GM12878 (cell line): Measurements from ENCODE around the gene THAP3. TPM values are rescaled to one million over a fixed set of nuclear protein-coding genes. Genes with fewer than 3 reads are reported as not detected.

Experiments
- ATAC-seq: fragments of 200-7000 bp; cut with Tn5 transposase; 3 replicates; pipeline ENCODE4 v1.9.1; 2020; ENCODE audit warnings: mild to moderate bottlenecking, moderate library complexity
- BruUV-seq: library from RNA; stranded (reverse); fragments of 400-500 nt; replicated peaks from 2 replicates; lab custom pipeline; 2021; lab: Mats Ljungman, UMichigan
- CTCF ChIA-PET: fragments of 300-600 bp; sonication (Branson Sonifier 250); formaldehyde crosslinking; extraction: SDS; loops from one replicate; lab custom pipeline; 2021; ENCODE audit warnings: inconsistent platforms; lab: Yijun Ruan, JAX
- POLR2A ChIA-PET: fragments of 350-600 bp; formaldehyde crosslinking; extraction: SDS; loops from one replicate; lab custom pipeline; 2021; ENCODE audit warnings: inconsistent platforms; lab: Charles Lee
- RAD21 ChIA-PET: fragments of 300-600 bp; sonication (Branson Sonifier 250); formaldehyde crosslinking; loops from one replicate; lab custom pipeline; 2023; ENCODE audit warnings: antibody characterized with exemption; ENCODE audit not compliant: unreplicated experiment; lab: Charles Lee
- SMC1A ChIA-PET: fragments of 300-600 bp; sonication (Branson Sonifier 250); formaldehyde crosslinking; loops from one replicate; lab custom pipeline; 2023; ENCODE audit not compliant: unreplicated experiment, uncharacterized antibody; lab: Charles Lee
- DNase-seq: peaks from one replicate; pipeline ENCODE4 v3.0.0-alpha.2; 2011; ENCODE audit warnings: low read depth, low spot score
- FAIRE-seq: peaks from 3 replicates; lab custom pipeline; 2011; peaks lifted over from hg19 to GRCh38; lab: Jason Lieb, UNC
- H2AFZ ChIP-seq: 2 replicates; pipeline ENCODE4 v1.6.0; 2011; ENCODE audit warnings: low read depth, low read length, control low read depth; ENCODE audit not compliant: control insufficient read depth
- H3K27ac ChIP-seq: 2 replicates; pipeline ENCODE4 v1.5.1; 2011; ENCODE audit warnings: control low read depth; ENCODE audit not compliant: control insufficient read depth, insufficient read depth
- H3K27me3 ChIP-seq, 2 experiments: replicated peaks in 1 of 2; 2 replicates each; pipeline versions ENCODE4 v1.6.0 to v1.6.1; 2011; ENCODE audit warnings: low read length in 1 of 2; ENCODE audit not compliant: control insufficient read depth in 2 of 2, insufficient read depth in 2 of 2
- H3K36me3 ChIP-seq, 2 experiments: 2 replicates each; pipeline ENCODE4 v1.5.1; 2011; ENCODE audit warnings: low read length in 1 of 2; ENCODE audit not compliant: control insufficient read depth in 2 of 2, insufficient read depth in 2 of 2
- H3K4me1 ChIP-seq: 2 replicates; pipeline ENCODE4 v1.6.1; 2011; ENCODE audit warnings: mild to moderate bottlenecking, low read length, moderate library complexity, mixed read lengths; ENCODE audit not compliant: control insufficient read depth, insufficient read depth
- H3K4me2 ChIP-seq: 2 replicates; pipeline ENCODE4 v1.6.0; 2011; ENCODE audit warnings: control low read depth; ENCODE audit not compliant: control insufficient read depth, insufficient read depth
- H3K4me3 ChIP-seq: fragments of 200-600 bp; sonication (generic); 2 replicates; pipeline ENCODE4 v1.5.1; 2016
- H3K79me2 ChIP-seq: 2 replicates; pipeline ENCODE4 v1.6.0; 2011; ENCODE audit warnings: low read length; ENCODE audit not compliant: control insufficient read depth, insufficient read depth
- H3K9ac ChIP-seq: 2 replicates; pipeline ENCODE4 v1.8.0; 2011; ENCODE audit warnings: low read length, control low read depth, mixed read lengths; ENCODE audit not compliant: control insufficient read depth, insufficient read depth
- H3K9me3 ChIP-seq: replicated peaks from 3 replicates; pipeline ENCODE4 v1.5.1; 2011; ENCODE audit warnings: mild to moderate bottlenecking, low read length; ENCODE audit not compliant: control insufficient read depth, insufficient read depth
- H4K20me1 ChIP-seq: 2 replicates; pipeline ENCODE4 v1.6.0; 2011; ENCODE audit not compliant: control insufficient read depth, insufficient read depth
- DPF2 ChIP-seq: fragments of 450-650 bp; IDR thresholded peaks from 2 replicates; pipeline ENCODE4 v1.6.1; 2017; ENCODE audit warnings: mild to moderate bottlenecking
- FOXM1 ChIP-seq: IDR thresholded peaks from 2 replicates; pipeline ENCODE4 v1.6.1; 2012; ENCODE audit warnings: low read depth, mild to moderate bottlenecking, inconsistent platforms, low read length, moderate library complexity
- LARP7 ChIP-seq: fragments of 450-650 bp; IDR thresholded peaks from 2 replicates; pipeline ENCODE4 v1.6.1; 2017; ENCODE audit warnings: mild to moderate bottlenecking
- NR2F1 ChIP-seq: fragments of 450-650 bp; conservative IDR thresholded peaks from 2 replicates; pipeline ENCODE4 v1.6.1; 2017; ENCODE audit warnings: mild to moderate bottlenecking
- RELA ChIP-seq: fragments of 450-650 bp; IDR thresholded peaks from 2 replicates; pipeline ENCODE4 v1.8.0; 2014; ENCODE audit warnings: borderline replicate concordance; ENCODE audit not compliant: partially characterized antibody
- SREBF1 ChIP-seq: IDR thresholded peaks from 2 replicates; pipeline ENCODE4 v1.6.1; 2012; ENCODE audit warnings: mild to moderate bottlenecking, low read length
- ZNF384 ChIP-seq: IDR thresholded peaks from 2 replicates; pipeline ENCODE4 v1.6.1; 2012; ENCODE audit warnings: low read depth, mild to moderate bottlenecking, low read length, improper control_type of control experiment, borderline replicate concordance
- WGBS: methylation state at CpG from one replicate; pipeline ENCODE4 v1.1.6; 2016; ENCODE audit warnings: low lambda C conversion rate; ENCODE audit not compliant: insufficient replicate concordance, insufficient coverage; ENCODE audit errors: missing lambda C conversion rate; 5-methylcytosine and 5-hydroxymethylcytosine counted together
- in situ Hi-C: fragments of 300-500 bp; cut with MboI; formaldehyde crosslinking; loops from 9 replicates; pipeline ENCODE4 v1.14.3; 2018; ENCODE audit warnings: mixed read lengths
- intact Hi-C: fragments of 100-400 bp; cut with micrococcal nuclease; formaldehyde crosslinking; loops from one replicate; pipeline ENCODE4 v1.14.2; 2022; ENCODE audit not compliant: unreplicated experiment
- polyA plus RNA-seq, 11 experiments: library from polyadenylated mRNA; depleted of rRNA in 4 of 11; unstranded in 6 of 11; stranded (reverse) in 5 of 11; fragments of >200 nt; fragmentation: Nextera tagmentation in 4 of 11; fragmentation: Illumina TruSeq in 1 of 11; extraction: Ambion mirVana in 4 of 11; extraction: Trizol in 1 of 11; gene quantifications; 1 replicate in 1 of 11; 2 replicates in 10 of 11; pipeline versions ENCODE4 v1.2.1 to v1.2.3, GENCODE V29; 2011 to 2016; ENCODE audit warnings: inconsistent platforms in 2 of 11, missing spikeins in 2 of 11, low read depth in 1 of 11
- total RNA-seq, 4 experiments: library from RNA; depleted of rRNA in 3 of 4; stranded (reverse); fragments of >200 nt in 3 of 4; fragmentation: Illumina TruSeq in 1 of 4; extraction: Trizol in 1 of 4; gene quantifications; 2 replicates each; pipeline versions ENCODE4 v1.2.1 to v1.2.3, GENCODE V29; 2013 to 2021
- TF ChIP-seq, protein P1 (sequence below): fragments of 150-350 bp; IDR thresholded peaks from 2 replicates; pipeline ENCODE4 v1.6.1; 2014; ENCODE audit warnings: mild to moderate bottlenecking, low read depth, low read length
- TF ChIP-seq, protein P2 (sequence below), 3 experiments: IDR thresholded peaks in 2 of 3; conservative IDR thresholded peaks in 1 of 3; 2 replicates each; pipeline ENCODE4 v1.5.1; 2011; ENCODE audit warnings: low read depth in 3 of 3, low read length in 3 of 3, mild to moderate bottlenecking in 3 of 3, control low read depth in 2 of 3, moderate library complexity in 2 of 3, inconsistent platforms in 1 of 3, mixed read lengths in 1 of 3; ENCODE audit not compliant: control insufficient read depth in 2 of 3, insufficient read depth in 1 of 3; ENCODE audit errors: extremely low read depth in 1 of 3
- TF ChIP-seq, protein P3 (sequence below): IDR thresholded peaks from 2 replicates; pipeline ENCODE4 v1.6.1; 2012; ENCODE audit warnings: mild to moderate bottlenecking, low read depth, low read length
- TF ChIP-seq, protein P4 (sequence below): fragments of 450-650 bp; conservative IDR thresholded peaks from 2 replicates; pipeline ENCODE4 v1.6.1; 2017; ENCODE audit warnings: mild to moderate bottlenecking, moderate library complexity

THAP3 gene
- total and polyA plus RNA-seq, 10 of the 15 experiments (the other 5 are each of a cell fraction or from before 2014, with no cell fraction given), result 1.5 to 19.5 (median 11.9) TPM

DNA sequence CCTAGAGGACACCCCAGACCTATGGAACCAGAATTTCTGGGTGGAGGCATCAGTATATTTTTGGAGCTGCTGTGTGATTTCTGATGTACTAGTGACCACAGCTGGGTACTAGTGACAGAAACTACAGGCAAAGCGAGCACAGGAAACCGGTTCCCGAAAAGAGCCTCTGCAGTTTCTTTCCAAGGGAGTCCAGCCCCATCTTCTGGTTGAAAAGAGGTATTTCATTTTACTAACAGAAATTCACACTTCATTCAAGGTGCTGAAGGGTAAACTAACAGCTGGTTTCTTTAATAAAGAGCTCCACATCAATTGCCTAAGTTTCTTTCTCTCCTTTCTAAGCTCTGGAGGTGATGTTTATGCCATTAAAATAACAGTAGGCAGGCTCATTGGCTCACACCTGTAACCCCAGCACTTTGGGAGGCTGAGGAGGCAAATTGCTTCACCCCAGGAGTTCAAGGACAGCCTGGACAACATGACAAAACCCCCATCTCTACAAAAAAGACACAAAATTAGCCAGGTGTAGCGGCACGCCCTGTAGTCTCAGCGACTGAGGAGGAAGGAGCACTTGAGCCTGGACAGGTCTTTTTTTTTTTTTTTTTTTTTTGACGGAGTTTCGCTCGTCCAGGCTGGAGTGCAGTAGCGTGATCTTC is 22.0 kb downstream of the THAP3 start (continued):
- TF ChIP-seq, protein P1, sequence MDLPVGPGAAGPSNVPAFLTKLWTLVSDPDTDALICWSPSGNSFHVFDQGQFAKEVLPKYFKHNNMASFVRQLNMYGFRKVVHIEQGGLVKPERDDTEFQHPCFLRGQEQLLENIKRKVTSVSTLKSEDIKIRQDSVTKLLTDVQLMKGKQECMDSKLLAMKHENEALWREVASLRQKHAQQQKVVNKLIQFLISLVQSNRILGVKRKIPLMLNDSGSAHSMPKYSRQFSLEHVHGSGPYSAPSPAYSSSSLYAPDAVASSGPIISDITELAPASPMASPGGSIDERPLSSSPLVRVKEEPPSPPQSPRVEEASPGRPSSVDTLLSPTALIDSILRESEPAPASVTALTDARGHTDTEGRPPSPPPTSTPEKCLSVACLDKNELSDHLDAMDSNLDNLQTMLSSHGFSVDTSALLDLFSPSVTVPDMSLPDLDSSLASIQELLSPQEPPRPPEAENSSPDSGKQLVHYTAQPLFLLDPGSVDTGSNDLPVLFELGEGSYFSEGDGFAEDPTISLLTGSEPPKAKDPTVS, result no peak
- TF ChIP-seq ZNF384, result no peak
- TF ChIP-seq LARP7, result no peak
- TF ChIP-seq, protein P2, sequence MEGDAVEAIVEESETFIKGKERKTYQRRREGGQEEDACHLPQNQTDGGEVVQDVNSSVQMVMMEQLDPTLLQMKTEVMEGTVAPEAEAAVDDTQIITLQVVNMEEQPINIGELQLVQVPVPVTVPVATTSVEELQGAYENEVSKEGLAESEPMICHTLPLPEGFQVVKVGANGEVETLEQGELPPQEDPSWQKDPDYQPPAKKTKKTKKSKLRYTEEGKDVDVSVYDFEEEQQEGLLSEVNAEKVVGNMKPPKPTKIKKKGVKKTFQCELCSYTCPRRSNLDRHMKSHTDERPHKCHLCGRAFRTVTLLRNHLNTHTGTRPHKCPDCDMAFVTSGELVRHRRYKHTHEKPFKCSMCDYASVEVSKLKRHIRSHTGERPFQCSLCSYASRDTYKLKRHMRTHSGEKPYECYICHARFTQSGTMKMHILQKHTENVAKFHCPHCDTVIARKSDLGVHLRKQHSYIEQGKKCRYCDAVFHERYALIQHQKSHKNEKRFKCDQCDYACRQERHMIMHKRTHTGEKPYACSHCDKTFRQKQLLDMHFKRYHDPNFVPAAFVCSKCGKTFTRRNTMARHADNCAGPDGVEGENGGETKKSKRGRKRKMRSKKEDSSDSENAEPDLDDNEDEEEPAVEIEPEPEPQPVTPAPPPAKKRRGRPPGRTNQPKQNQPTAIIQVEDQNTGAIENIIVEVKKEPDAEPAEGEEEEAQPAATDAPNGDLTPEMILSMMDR (IDR thresholded peaks at IDR 0.05 in 2 of 3, conservative IDR thresholded peaks at IDR 0.05 in 1 of 3; ENCODE audit: control insufficient read depth in 2 of 3, extremely low read depth in 1 of 3, insufficient read depth in 1 of 3, low read depth in 3 of 3, low read length in 3 of 3), result peak; percentile 50 to 72 (median 54)
- no peak for TF ChIP-seq RELA
- no peak for TF ChIP-seq NR2F1

DNA sequence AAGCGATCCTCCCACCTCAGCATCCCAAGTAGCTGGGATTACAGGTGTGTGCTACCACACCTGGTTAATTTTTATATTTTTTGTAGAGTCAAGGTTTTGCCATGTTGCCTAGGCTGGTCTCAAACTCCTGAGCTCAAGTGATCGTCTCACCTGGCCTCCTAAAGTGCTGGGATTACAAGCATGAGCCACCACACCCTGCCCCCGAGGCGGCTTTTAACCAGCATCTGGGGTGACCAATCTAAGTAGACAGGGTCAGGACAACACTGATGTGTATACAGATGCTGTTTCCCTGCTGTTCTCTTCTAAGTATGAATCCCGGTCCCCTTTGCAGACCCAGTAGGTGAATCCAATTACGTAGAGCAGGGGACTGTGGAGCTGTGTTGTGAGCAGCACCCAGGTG is 23.9 kb downstream of the THAP3 start:
- in situ Hi-C loops (no loop called here), intact Hi-C loops (no loop called here)
- no peaks in the 10 kb centered on the region; the same call in 1 of the 2 replicates for H4K20me1 ChIP-seq
- no peak for FAIRE-seq
- ChIA-PET POLR2A (no interaction called here), SMC1A (no interaction called here), RAD21 (no interaction called here), CTCF (interaction anchor here (3.5 kb wide), 1 partner anchor 94 kb away, joined by 19 read pairs; the partner anchor contains the start of genes NOL9 and TAS1R1)
- H3K27me3 ChIP-seq, result no peaks in the 10 kb centered on the region
- BruUV-seq, result no TSS peak
- H2AFZ ChIP-seq, result no peak overlapping the region
- H3K36me3 ChIP-seq, result peaks cover 24 to 31% of the 10 kb centered on the region in 2 experiments
- no peak for ATAC-seq
- H3K9me3 ChIP-seq, result no peaks in the 10 kb centered on the region
- no peaks in the 10 kb centered on the region for H3K79me2 ChIP-seq
- DNase-seq, result no peak
- H3K27ac ChIP-seq, result no peak overlapping the region
- 91% methylated on average over 6 of the region's 6 CpGs for WGBS
- no peak overlapping the region for H3K9ac ChIP-seq
- no peak overlapping the region for H3K4me3 ChIP-seq
- no peaks in the 10 kb centered on the region for H3K4me1 ChIP-seq
- H3K4me2 ChIP-seq, result no peak overlapping the region
- TF ChIP-seq, protein P3, sequence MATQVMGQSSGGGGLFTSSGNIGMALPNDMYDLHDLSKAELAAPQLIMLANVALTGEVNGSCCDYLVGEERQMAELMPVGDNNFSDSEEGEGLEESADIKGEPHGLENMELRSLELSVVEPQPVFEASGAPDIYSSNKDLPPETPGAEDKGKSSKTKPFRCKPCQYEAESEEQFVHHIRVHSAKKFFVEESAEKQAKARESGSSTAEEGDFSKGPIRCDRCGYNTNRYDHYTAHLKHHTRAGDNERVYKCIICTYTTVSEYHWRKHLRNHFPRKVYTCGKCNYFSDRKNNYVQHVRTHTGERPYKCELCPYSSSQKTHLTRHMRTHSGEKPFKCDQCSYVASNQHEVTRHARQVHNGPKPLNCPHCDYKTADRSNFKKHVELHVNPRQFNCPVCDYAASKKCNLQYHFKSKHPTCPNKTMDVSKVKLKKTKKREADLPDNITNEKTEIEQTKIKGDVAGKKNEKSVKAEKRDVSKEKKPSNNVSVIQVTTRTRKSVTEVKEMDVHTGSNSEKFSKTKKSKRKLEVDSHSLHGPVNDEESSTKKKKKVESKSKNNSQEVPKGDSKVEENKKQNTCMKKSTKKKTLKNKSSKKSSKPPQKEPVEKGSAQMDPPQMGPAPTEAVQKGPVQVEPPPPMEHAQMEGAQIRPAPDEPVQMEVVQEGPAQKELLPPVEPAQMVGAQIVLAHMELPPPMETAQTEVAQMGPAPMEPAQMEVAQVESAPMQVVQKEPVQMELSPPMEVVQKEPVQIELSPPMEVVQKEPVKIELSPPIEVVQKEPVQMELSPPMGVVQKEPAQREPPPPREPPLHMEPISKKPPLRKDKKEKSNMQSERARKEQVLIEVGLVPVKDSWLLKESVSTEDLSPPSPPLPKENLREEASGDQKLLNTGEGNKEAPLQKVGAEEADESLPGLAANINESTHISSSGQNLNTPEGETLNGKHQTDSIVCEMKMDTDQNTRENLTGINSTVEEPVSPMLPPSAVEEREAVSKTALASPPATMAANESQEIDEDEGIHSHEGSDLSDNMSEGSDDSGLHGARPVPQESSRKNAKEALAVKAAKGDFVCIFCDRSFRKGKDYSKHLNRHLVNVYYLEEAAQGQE, result no peak
- TF ChIP-seq, protein P4, sequence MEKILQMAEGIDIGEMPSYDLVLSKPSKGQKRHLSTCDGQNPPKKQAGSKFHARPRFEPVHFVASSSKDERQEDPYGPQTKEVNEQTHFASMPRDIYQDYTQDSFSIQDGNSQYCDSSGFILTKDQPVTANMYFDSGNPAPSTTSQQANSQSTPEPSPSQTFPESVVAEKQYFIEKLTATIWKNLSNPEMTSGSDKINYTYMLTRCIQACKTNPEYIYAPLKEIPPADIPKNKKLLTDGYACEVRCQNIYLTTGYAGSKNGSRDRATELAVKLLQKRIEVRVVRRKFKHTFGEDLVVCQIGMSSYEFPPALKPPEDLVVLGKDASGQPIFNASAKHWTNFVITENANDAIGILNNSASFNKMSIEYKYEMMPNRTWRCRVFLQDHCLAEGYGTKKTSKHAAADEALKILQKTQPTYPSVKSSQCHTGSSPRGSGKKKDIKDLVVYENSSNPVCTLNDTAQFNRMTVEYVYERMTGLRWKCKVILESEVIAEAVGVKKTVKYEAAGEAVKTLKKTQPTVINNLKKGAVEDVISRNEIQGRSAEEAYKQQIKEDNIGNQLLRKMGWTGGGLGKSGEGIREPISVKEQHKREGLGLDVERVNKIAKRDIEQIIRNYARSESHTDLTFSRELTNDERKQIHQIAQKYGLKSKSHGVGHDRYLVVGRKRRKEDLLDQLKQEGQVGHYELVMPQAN, result no peak
- no peak for TF ChIP-seq SREBF1
- TF ChIP-seq, protein P1, result no peak
- no peak for TF ChIP-seq DPF2
- TF ChIP-seq FOXM1, result no peak
